HepG2 (cell line): ENCODE results near the gene TRERF1.

ENCODE experiments used
- MXD4 ChIP-seq: IDR thresholded peaks from 2 replicates; pipeline ENCODE4 v1.6.1; 2016; ENCODE audit warnings: mild to moderate bottlenecking, missing biosample characterization, missing genetic modification reagents
- POLR2AphosphoS5 ChIP-seq: IDR thresholded peaks from 2 replicates; pipeline ENCODE4 v1.6.1; 2012; ENCODE audit warnings: low read depth, low read length
- TF ChIP-seq, protein P1 (sequence below): sonication (generic); formaldehyde crosslinking; IDR thresholded peaks from 2 replicates; pipeline ENCODE4 v1.4.0; 2020; ENCODE audit warnings: missing genetic modification reagents

DNA sequence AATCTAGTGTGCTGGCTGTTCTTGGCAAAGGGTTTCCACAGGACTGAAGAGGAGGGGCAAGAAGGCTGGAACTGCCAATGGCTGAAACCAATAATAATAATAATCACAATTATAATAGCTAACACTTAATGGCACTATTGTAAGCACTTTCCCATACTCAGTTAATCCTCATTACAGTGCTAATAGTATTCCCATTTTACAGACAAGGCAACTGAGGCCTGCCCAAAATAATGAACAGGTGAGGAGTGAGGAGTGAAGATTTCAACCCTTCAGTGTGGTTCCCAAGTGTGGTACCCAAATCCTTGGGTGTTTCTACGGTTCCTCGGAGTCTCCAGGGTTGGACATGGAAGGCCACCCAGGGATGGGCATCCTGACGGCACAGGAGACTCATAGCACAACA is 69.9 kb downstream of the TRERF1 start:
- TF ChIP-seq POLR2AphosphoS5: no peak
- no peak for TF ChIP-seq MXD4
- TF ChIP-seq, protein P1, sequence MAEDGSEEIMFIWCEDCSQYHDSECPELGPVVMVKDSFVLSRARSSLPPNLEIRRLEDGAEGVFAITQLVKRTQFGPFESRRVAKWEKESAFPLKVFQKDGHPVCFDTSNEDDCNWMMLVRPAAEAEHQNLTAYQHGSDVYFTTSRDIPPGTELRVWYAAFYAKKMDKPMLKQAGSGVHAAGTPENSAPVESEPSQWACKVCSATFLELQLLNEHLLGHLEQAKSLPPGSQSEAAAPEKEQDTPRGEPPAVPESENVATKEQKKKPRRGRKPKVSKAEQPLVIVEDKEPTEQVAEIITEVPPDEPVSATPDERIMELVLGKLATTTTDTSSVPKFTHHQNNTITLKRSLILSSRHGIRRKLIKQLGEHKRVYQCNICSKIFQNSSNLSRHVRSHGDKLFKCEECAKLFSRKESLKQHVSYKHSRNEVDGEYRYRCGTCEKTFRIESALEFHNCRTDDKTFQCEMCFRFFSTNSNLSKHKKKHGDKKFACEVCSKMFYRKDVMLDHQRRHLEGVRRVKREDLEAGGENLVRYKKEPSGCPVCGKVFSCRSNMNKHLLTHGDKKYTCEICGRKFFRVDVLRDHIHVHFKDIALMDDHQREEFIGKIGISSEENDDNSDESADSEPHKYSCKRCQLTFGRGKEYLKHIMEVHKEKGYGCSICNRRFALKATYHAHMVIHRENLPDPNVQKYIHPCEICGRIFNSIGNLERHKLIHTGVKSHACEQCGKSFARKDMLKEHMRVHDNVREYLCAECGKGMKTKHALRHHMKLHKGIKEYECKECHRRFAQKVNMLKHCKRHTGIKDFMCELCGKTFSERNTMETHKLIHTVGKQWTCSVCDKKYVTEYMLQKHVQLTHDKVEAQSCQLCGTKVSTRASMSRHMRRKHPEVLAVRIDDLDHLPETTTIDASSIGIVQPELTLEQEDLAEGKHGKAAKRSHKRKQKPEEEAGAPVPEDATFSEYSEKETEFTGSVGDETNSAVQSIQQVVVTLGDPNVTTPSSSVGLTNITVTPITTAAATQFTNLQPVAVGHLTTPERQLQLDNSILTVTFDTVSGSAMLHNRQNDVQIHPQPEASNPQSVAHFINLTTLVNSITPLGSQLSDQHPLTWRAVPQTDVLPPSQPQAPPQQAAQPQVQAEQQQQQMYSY: no peak
